Hippocampal formation (tissue), 2 donors: ENCODE data around the gene TMEM30B.
A peak's percentile ranks its signal among the peaks of the same experiment; 100 is the strongest.

Source experiments
- DNase-seq, 2 donors: peaks; one replicate each; lab custom pipeline; 2025; lab: John Stamatoyannopoulos, UW

The TMEM30B gene

DNA sequence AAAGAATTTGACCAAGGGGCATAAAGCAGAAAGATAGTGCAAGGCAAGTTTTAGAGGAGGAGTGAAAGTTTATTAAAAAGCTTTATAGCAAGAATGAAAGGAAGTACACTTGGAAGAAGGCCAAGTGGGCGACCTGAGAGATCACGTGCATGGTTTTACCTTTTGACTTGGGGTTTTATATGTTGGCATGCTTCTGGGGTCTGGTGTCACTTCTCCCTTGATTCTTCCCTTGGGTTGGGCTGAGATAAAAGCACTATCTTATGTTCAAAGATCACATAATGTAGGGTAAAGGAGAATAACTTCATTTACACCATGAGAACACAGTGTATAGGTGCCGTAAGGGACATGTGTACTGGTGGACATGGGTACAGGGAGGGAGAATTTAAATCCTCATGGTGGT lies 17.7 kb upstream of the TMEM30B start:
- DNase-seq: no peak

DNA sequence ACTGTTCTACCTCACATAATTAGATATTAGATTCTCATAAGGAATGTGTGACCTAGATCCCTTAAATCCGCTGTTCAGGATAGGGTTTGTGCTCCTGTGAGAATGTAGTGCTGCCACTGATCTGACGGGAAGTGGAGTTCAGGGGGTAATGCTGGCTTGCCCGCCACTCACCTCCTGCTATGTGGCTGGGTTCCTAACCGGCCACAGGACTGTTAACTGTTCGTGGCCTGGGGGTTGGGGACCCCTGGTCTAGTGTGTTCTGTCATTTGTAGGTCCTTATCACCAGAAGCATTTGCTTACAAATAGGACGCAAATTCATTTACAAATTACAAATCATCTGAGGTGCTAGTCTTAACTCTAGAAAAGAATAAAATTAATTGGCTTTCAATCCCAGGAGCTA lies 16.4 kb upstream of the TMEM30B start:
- no peak for DNase-seq

DNA sequence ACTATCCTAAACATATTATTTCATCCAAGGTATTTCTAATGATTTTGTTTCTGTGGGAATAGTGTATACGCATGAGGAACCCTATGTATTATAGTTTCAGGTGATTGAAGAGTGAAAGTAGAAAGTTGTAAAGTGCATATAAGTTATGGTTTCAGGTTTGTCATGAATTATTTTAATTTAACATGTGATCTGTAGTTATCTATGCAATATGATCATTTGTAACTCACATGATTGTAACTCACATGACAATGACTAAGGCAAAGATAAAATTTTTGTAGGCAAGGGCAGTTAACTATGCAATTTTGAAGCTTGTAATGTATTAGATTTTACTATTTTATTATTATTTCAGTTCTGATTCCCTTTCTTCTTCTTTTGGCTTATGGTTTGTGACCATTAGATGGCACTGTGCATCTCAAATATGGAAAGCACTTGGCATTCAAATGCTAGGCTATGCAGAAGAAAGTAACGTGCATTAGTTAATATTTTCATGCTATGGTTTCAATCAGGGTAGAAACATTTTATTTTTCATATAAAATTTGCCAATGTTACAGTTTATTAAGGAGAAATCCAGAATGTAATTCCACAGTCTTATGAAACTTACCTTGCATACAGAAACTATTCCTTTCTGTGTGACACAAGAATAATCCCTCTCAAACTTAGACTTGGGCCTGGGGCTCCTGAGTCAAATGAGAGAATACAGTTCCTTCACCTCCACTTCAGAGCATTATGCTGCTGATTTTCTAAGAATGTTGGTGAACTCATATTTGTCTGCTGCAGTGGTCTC lies 15.8 kb upstream of the TMEM30B start:
- DNase-seq: peak in 1 of 2 donors; percentile 30

- DNase-seq: no peak
These were observed 15.0 kb upstream of the TMEM30B start for GRCh38 chr14:61296151-61296550.

- no peak for DNase-seq
These were observed 9.6 kb upstream of the TMEM30B start for GRCh38 chr14:61290701-61291100.

GRCh38 chr14:61288720-61289119 lies 7.6 kb upstream of the TMEM30B start:
- DNase-seq: no peak

GRCh38 chr14:61288228-61288627 lies 7.1 kb upstream of the TMEM30B start:
- no peak for DNase-seq

- no peak for DNase-seq
These were observed 6.1 kb upstream of the TMEM30B start for GRCh38 chr14:61287196-61287595.

- no peak for DNase-seq
These were observed 4.2 kb upstream of the TMEM30B start for GRCh38 chr14:61285364-61285763.

GRCh38 chr14:61284001-61284400 lies 2.9 kb upstream of the TMEM30B start:
- DNase-seq: no peak

- no peak for DNase-seq
These were observed 1.6 kb upstream of the TMEM30B start for GRCh38 chr14:61282746-61283145.

DNA sequence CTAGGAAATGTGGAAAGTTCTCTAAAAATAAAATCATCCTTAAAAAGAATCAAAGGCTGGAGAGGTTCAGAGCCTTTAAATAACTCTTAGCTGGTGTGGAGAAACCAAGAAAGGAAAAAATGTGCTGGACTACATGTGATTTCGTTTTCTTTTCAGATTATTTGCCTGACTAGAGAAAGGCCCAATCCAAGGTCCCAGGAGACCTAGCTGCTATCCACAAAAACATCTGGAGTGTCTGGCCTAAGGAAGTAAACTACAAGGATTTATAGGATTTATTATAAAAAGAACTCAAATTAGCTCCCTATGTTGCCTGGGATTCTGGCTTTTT lies 774 bp upstream of the TMEM30B start:
- no peak for DNase-seq

DNA sequence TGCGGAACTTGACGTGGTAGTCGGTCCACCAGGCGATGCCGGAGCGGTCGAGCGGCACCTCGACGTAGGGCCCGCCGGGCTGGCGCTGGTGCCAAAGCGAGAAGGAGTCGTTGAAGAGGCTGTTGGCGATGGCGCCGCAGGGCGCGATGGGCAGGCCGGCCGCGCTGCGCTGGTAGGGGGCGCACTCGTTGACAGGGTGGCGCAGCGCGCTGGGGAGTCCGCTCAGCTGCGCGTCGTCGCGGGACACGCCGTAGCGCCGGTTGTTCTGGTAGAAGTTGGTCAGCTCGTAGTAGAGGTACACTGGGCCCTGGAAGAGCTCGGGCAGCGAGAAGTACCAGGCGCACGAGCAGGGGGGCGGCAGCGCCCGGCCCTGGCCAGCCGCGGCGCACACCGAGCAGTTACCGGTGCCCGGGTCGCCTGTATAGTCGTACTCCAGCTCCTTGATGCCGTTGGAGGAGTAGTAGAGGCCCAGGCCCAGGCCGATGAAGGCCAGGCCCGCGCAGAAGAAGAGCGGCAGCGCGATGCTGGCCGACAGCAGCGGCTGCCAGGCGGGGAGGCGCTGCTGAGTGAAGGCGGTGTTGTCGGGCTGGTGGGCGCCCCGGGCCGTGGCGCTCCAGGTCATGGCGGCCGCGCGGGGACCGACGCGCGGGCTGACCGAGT lies 482 bp downstream of the TMEM30B start:
- no peak for DNase-seq

GRCh38 chr14:61280092-61280525 lies 1.0 kb downstream of the TMEM30B start:
- no peak for DNase-seq

DNA sequence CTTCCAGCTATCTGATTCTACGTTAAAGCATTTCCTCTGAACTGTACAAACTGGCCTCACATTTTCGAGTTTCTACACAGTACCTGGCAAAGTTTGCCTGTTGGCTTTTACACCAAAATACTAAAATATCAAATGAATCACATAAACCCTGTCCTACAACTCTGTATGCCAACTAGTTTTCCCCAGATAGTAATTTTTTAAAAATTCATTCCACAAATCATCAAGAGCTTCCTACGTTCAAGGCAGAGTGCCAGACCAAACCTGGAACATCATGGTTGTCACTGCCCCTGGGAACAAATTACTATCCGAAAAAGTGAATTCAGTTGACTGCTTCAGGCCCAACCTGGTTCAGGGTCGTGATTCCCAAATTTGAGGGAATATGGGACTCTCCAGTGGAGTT lies 2.1 kb downstream of the TMEM30B start:
- DNase-seq: no peak

GRCh38 chr14:61277784-61278183 lies 3.4 kb downstream of the TMEM30B start:
- no peak for DNase-seq

GRCh38 chr14:61277232-61277631 lies 3.9 kb downstream of the TMEM30B start:
- DNase-seq: no peak

GRCh38 chr14:61271552-61271951 lies 9.6 kb downstream of the TMEM30B start:
- DNase-seq: no peak

DNA sequence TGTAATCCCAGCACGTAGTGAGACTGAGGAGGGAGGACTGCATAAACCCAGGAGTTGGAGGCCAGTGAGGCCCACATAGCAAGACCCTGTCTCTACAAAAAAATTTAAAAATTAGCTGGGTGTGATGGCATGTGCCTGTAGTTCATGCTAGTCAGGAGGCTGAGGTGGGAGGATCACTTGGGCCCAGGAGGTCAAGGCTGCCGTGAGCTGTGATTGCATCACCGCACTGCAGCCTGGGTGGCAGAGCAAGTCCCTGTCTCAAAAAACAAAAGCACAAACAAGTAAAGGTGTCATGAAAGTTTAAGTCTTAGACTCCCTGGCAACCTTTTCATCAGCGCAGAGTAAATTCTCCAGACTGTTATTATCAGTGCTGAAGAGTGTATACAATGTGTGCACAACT lies 10.4 kb downstream of the TMEM30B start:
- no peak for DNase-seq

DNA sequence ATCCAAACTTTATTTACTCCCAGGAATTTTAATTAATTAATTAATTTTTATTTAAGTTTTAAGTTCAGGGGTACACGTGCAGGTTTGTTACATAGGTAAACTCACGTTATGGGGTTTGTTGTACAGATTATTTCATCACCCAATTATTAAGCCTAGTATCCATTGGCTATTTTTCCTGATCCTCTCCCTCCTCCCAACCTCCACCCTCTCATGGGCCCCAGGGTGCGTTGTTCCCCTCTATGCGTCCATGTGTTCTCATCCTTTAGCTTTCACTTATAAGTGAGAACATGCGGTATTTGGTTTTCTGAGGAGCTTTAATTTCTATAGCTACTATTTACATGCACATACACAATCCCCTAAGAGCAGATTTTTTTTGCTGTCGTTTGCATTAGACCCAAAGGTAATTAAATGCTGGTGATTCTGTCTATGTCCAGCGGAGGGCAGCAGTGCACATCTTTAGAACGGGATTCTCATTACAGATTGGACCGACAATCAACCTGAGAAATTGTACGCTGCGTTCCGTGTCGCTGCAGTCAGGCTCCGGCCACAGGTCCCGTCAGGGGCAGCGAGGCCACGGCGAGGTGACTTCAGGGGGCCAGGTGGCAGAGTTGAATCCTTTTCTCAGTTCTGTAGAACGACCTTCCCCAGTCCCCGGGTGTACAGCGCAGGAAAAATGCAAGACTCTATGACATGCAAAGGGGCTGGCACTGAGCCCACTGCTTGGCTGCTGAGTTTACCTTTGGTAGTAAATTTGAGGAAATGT lies 11.6 kb downstream of the TMEM30B start:
- DNase-seq: peak; percentile 7 to 8

- no peak for DNase-seq
These were observed 12.3 kb downstream of the TMEM30B start for GRCh38 chr14:61268812-61269211.

DNA sequence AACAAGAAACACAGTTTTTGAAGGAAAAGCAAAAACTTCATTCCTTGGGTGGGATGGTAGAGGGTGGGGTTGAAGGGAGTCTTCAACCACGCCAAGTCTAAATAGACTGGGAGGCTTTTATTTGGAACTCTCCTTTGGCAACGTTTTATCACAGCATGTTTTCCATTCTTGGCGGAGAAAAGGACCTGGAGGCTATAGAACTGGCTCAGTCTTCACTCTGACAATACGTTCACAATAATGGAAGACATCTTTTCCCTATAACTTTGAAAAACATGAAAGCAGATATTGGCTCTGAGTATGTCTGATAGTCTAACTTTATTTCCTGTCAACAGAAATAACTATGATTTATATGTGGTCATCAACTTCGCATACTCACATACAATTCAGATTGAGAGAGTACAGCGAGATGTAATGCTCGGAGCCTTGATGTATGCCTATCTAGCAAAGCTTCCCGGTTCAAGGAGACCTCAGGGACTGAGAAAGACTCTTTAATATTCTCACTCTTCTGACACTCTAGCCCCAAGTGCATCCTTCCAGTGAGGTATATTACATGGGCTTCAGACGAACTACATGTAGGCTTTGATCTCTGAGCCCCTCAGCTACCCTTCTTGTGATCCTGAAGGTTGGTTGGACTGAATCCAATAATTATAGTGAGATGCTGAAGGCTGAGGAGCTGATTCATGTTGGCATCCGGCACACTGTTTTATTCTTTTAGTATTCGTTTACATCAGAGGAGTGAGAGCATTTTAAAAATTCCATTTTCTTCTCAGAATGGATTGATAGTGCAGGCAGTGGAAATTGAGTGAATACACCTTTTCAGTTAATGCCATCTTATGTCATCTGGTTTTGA lies 14.0 kb downstream of the TMEM30B start:
- DNase-seq: no peak
